K562 (cell line): ENCODE data around the gene HYPK. TPM values are rescaled to one million over a fixed set of nuclear protein-coding genes. Genes with fewer than 3 reads are reported as not detected.

Source experiments
- ATAC-seq: fragments of 200-7000 bp; cut with Tn5 transposase; 3 replicates; pipeline ENCODE4 v1.9.1; 2020; ENCODE audit warnings: moderate library complexity
- BruUV-seq: library from RNA; stranded (reverse); fragments of 400-500 nt; replicated peaks from 2 replicates; lab custom pipeline; 2021; lab: Mats Ljungman, UMichigan
- CTCF ChIA-PET: fragments of 300-600 bp; formaldehyde crosslinking; extraction: SDS; loops from one replicate; lab custom pipeline; 2021; ENCODE audit warnings: low intra/inter-chr PET ratio; lab: Yijun Ruan, JAX
- POLR2A ChIA-PET: fragments of 300-600, 350-650 bp; sonication (Branson Sonifier 250); formaldehyde crosslinking; extraction: SDS; loops from one replicate; lab custom pipeline; 2021; ENCODE audit warnings: antibody characterized with exemption, inconsistent platforms; lab: Yijun Ruan, JAX
- DNase-seq, 4 experiments: peaks; one replicate each; pipeline versions ENCODE4 v3.0.0 to v3.0.0-alpha.2; 2011 to 2018; ENCODE audit warnings: low spot score in 3 of 4, mixed read lengths in 3 of 4; ENCODE audit errors: extremely low read depth in 1 of 4
- FAIRE-seq: peaks from 2 replicates; lab custom pipeline; 2011; peaks lifted over from hg19 to GRCh38; lab: Jason Lieb, UNC
- H2AFZ ChIP-seq: 2 replicates; pipeline ENCODE4 v1.6.0; 2011; ENCODE audit warnings: low read depth, low read length, control low read depth, inconsistent platforms
- H3K27ac ChIP-seq: fragments of 200-600 bp; 3 replicates; pipeline ENCODE4 v1.8.0; 2011; ENCODE audit warnings: low read depth, mild to moderate bottlenecking, control low read depth, inconsistent platforms, low read length, moderate library complexity, mixed read lengths; ENCODE audit errors: extremely low read depth
- H3K27me3 ChIP-seq, 2 experiments: fragments of 300-600 bp in 1 of 2; 2 replicates in 1 of 2; 3 replicates in 1 of 2; pipeline versions ENCODE4 v1.6.0 to v1.8.0; 2011; ENCODE audit warnings: inconsistent platforms in 2 of 2, low read length in 2 of 2, mild to moderate bottlenecking in 1 of 2, mixed read lengths in 1 of 2, moderate library complexity in 1 of 2; ENCODE audit not compliant: control insufficient read depth in 2 of 2, insufficient read depth in 2 of 2
- H3K36me3 ChIP-seq: fragments of 300-600 bp; 3 replicates; pipeline ENCODE4 v1.8.0; 2011; ENCODE audit warnings: mild to moderate bottlenecking, low read length, inconsistent platforms; ENCODE audit not compliant: control insufficient read depth, insufficient read depth
- H3K4me1 ChIP-seq, 2 experiments: fragments of 200-600 bp in 1 of 2; replicated peaks in 1 of 2; 2 replicates in 1 of 2; 3 replicates in 1 of 2; pipeline versions ENCODE4 v1.5.1 to v1.8.0; 2011; ENCODE audit warnings: inconsistent platforms in 2 of 2, low read length in 2 of 2, mild to moderate bottlenecking in 1 of 2, mixed read lengths in 1 of 2, moderate library complexity in 1 of 2; ENCODE audit not compliant: control insufficient read depth in 2 of 2, insufficient read depth in 2 of 2
- H3K4me2 ChIP-seq: 2 replicates; pipeline ENCODE4 v1.6.1; 2011; ENCODE audit warnings: low read length, control low read depth, inconsistent platforms, mixed read lengths; ENCODE audit not compliant: insufficient read depth
- H3K4me3 ChIP-seq: fragments of 200-600 bp; sonication (generic), shearing (Covaris generic); 2 replicates; pipeline ENCODE4 v1.5.1; 2016; ENCODE audit warnings: control low read depth, inconsistent platforms
- H3K79me2 ChIP-seq: fragments of 200-600 bp; 3 replicates; pipeline ENCODE4 v1.8.0; 2011; ENCODE audit warnings: low read length, inconsistent platforms; ENCODE audit not compliant: control insufficient read depth, insufficient read depth
- H3K9ac ChIP-seq, 2 experiments: 2 replicates each; pipeline versions ENCODE4 v1.6.0 to v1.6.1; 2011; ENCODE audit warnings: low read depth in 2 of 2, low read length in 2 of 2, control low read depth in 1 of 2, inconsistent platforms in 1 of 2, mild to moderate bottlenecking in 1 of 2, mixed read lengths in 1 of 2; ENCODE audit not compliant: insufficient read depth in 1 of 2
- H3K9me1 ChIP-seq: one replicate; pipeline ENCODE4 v1.6.0; 2011; ENCODE audit warnings: inconsistent platforms, mild to moderate bottlenecking, low read length, moderate library complexity; ENCODE audit not compliant: control insufficient read depth, insufficient read depth
- H3K9me3 ChIP-seq: replicated peaks from 2 replicates; pipeline ENCODE4 v1.5.1; 2011; ENCODE audit warnings: low read depth, low read length, inconsistent platforms; ENCODE audit not compliant: control insufficient read depth, insufficient read depth
- H4K20me1 ChIP-seq: replicated peaks from 2 replicates; pipeline ENCODE4 v1.6.1; 2011; ENCODE audit warnings: low read length, inconsistent platforms, mixed read lengths; ENCODE audit not compliant: control insufficient read depth, insufficient read depth
- CTCF ChIP-seq, 3 experiments: IDR thresholded peaks in 2 of 3; conservative IDR thresholded peaks in 1 of 3; 2 replicates each; pipeline ENCODE4 v1.5.1; 2011 to 2012; ENCODE audit warnings: low read length in 3 of 3, mild to moderate bottlenecking in 3 of 3, control low read depth in 2 of 3, improper control_type of control experiment in 1 of 3, inconsistent platforms in 1 of 3, low read depth in 1 of 3, mixed read lengths in 1 of 3, moderate library complexity in 1 of 3; ENCODE audit not compliant: insufficient read depth in 2 of 3
- FOXA3 ChIP-seq, 2 experiments: fragments of 450-650 bp in 1 of 2; sonication (generic) in 1 of 2; formaldehyde crosslinking; IDR thresholded peaks in 1 of 2; conservative IDR thresholded peaks in 1 of 2; 2 replicates each; pipeline versions ENCODE4 v1.4.0 to v1.8.0; 2020 to 2022; ENCODE audit warnings: mild to moderate bottlenecking in 2 of 2, missing genetic modification reagents in 1 of 2
- FOXK2 ChIP-seq, 2 experiments: fragments of 450-650 bp; IDR thresholded peaks in 1 of 2; conservative IDR thresholded peaks in 1 of 2; 2 replicates each; pipeline ENCODE4 v1.6.1; 2016; ENCODE audit warnings: low read depth in 2 of 2, mild to moderate bottlenecking in 1 of 2
- JUND ChIP-seq, 2 experiments: IDR thresholded peaks; 2 replicates in 1 of 2; 3 replicates in 1 of 2; pipeline ENCODE4 v1.6.1; 2011; ENCODE audit warnings: borderline replicate concordance in 2 of 2, low read depth in 2 of 2, low read length in 2 of 2, improper control_type of control experiment in 1 of 2, missing biosample characterization in 1 of 2, missing genetic modification characterization in 1 of 2, missing genetic modification reagents in 1 of 2
- OTX1 ChIP-seq: fragments of 450-650 bp; formaldehyde crosslinking; IDR thresholded peaks from 2 replicates; pipeline ENCODE4 v1.4.0; 2022; ENCODE audit warnings: mild to moderate bottlenecking
- POLR2H ChIP-seq: IDR thresholded peaks from 2 replicates; pipeline ENCODE4 v1.6.1; 2016; ENCODE audit warnings: missing genetic modification characterization, low read depth, mild to moderate bottlenecking, control low read depth, missing compliant biosample characterization, moderate library complexity
- RAD21 ChIP-seq, 2 experiments: fragments of 250-450 bp in 1 of 2; fragments of 450-650 bp in 1 of 2; sonication (Bioruptor Pico) in 1 of 2; formaldehyde crosslinking in 1 of 2; IDR thresholded peaks in 1 of 2; conservative IDR thresholded peaks in 1 of 2; 2 replicates each; pipeline versions ENCODE4 v1.4.0 to v1.8.0; 2020 to 2022; ENCODE audit warnings: mild to moderate bottlenecking in 2 of 2, moderate library complexity in 1 of 2
- SMC3 ChIP-seq: conservative IDR thresholded peaks from 2 replicates; pipeline ENCODE4 v1.6.1; 2011; ENCODE audit warnings: low read depth, low read length, improper control_type of control experiment; ENCODE audit not compliant: insufficient read depth
- SRSF3 ChIP-seq: fragments of 200-400 bp; formaldehyde crosslinking; IDR thresholded peaks from 2 replicates; pipeline ENCODE4 v1.6.1; 2016; ENCODE audit warnings: mild to moderate bottlenecking, low read length, moderate library complexity; ENCODE audit not compliant: insufficient read depth
- ZBTB17 ChIP-seq: fragments of 450-650 bp; formaldehyde crosslinking; IDR thresholded peaks from 2 replicates; pipeline ENCODE4 v1.4.0; 2020; ENCODE audit warnings: mild to moderate bottlenecking
- ZNF384 ChIP-seq: IDR thresholded peaks from 2 replicates; pipeline ENCODE4 v1.6.1; 2012; ENCODE audit warnings: low read depth, low read length, improper control_type of control experiment
- ZZZ3 ChIP-seq: fragments of 450-650 bp; IDR thresholded peaks from 2 replicates; pipeline ENCODE4 v1.6.1; 2016; ENCODE audit warnings: antibody characterized with exemption, mild to moderate bottlenecking, moderate library complexity
- WGBS: fragments of 100-300 bp; shearing (Covaris generic); methylation state at CpG from one replicate; pipeline ENCODE4 v1.1.6; 2016; ENCODE audit warnings: low coverage, mixed read lengths; ENCODE audit not compliant: insufficient coverage; ENCODE audit errors: missing lambda C conversion rate; 5-methylcytosine and 5-hydroxymethylcytosine counted together
- in situ Hi-C: fragments of 300-500 bp; cut with MboI; formaldehyde crosslinking; loops from 4 replicates; pipeline ENCODE4 v1.15.0; 2018; ENCODE audit warnings: inconsistent platforms, mixed read lengths
- intact Hi-C: fragments of 100-400 bp; cut with micrococcal nuclease; formaldehyde crosslinking; loops from 2 replicates; pipeline ENCODE4 v1.14.2; 2022
- polyA plus RNA-seq, 8 experiments: library from polyadenylated mRNA; depleted of rRNA in 4 of 8; stranded (reverse) in 5 of 8; unstranded in 3 of 8; fragments of >200 nt; fragmentation: Nextera tagmentation in 2 of 8; fragmentation: Illumina TruSeq in 1 of 8; extraction: Ambion mirVana in 2 of 8; extraction: Trizol in 1 of 8; gene quantifications; 2 replicates each; pipeline versions ENCODE4 v1.2.1 to v1.2.3, GENCODE V29; 2011 to 2014; ENCODE audit warnings: inconsistent platforms in 1 of 8, missing spikeins in 1 of 8
- total RNA-seq, 7 experiments: library from RNA; depleted of rRNA in 6 of 7; stranded (reverse); fragments of >200 nt in 6 of 7; fragmentation: Illumina TruSeq in 2 of 7; extraction: Trizol in 2 of 7; gene quantifications; 2 replicates each; pipeline versions ENCODE4 v1.2.1 to v1.2.3, GENCODE V29; 2011 to 2021; ENCODE audit warnings: low replicate concordance in 1 of 7
- TF ChIP-seq, protein P1 (sequence below): IDR thresholded peaks from 2 replicates; pipeline ENCODE4 v1.6.1; 2011; ENCODE audit warnings: borderline replicate concordance, low read depth, mild to moderate bottlenecking, moderate library complexity, low read length; ENCODE audit not compliant: insufficient read depth, poor library complexity, severe bottlenecking

HYPK gene
- total and polyA plus RNA-seq, 9 of the 15 experiments (the other 6 are each of a cell fraction or from before 2014, with no cell fraction given), result 7.2 to 28.0 (median 21.1) TPM

DNA sequence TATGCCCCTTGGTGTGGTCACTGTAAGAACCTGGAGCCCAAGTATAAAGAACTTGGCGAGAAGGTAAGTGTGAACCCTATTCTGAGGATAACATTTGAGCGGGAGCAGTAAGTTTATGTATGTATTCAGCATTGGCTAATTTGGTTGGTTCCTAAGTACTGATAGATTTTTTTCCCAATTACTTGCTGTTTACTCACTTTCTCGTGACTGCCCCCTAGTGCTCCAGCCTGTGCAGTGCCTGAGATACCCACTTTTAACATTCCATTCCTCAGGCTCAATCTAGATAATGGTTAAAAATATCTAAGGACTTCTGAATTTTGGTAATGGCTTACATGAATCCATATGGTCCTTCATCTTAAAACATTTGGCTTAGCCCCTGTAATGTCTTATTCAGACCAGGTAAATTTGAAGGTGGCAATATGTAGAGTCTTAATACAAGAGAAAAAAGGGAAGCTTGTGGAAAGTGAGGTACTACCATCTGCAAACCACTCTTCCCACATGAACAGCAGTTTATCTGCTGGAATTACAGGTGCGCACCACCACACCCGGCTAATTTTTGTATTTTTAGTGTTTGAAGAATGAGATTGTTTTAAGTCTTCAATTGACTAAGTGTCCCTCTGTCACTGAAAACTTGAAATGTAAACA is 30.7 kb upstream of the HYPK start:
- in situ Hi-C loops, result no loop called here
- no peaks in the 10 kb centered on the region; the same call in 1 of the 2 replicates for H4K20me1 ChIP-seq
- intact Hi-C loops, result loop anchor here (5.0 kb wide), 1 partner anchor 327 kb away; no protein-coding TSS in a partner anchor
- H2AFZ ChIP-seq, result no peak overlapping the region
- H3K4me3 ChIP-seq, result no peak overlapping the region
- ChIA-PET CTCF (interaction anchor here (2.2 kb wide), 1 partner anchor 423 kb away, joined by 10 read pairs; no protein-coding TSS in a partner anchor), POLR2A (no interaction called here)
- DNase-seq (peak; percentile 56 to 77 (median 62)), ATAC-seq (peak; percentile 86), FAIRE-seq (peak; percentile 72)
- H3K79me2 ChIP-seq, result no peaks in the 10 kb centered on the region
- BruUV-seq, result no TSS peak
- no peak overlapping the region for H3K9ac ChIP-seq
- H3K4me2 ChIP-seq, result no peak overlapping the region
- no peaks in the 10 kb centered on the region for H3K27me3 ChIP-seq
- no peaks in the 10 kb centered on the region for H3K9me1 ChIP-seq
- no peaks in the 10 kb centered on the region for H3K9me3 ChIP-seq
- H3K4me1 ChIP-seq, result peaks cover 0 to 2% of the 10 kb centered on the region in 2 experiments; a peak in 2 of 5 replicates
- peaks cover 92% of the 10 kb centered on the region for H3K36me3 ChIP-seq
- H3K27ac ChIP-seq, result no peak overlapping the region
- 59% methylated on average over 5 of the region's 5 CpGs for WGBS
- TF ChIP-seq POLR2H (tag), result peak; percentile 21; the same call in 1 of the 2 replicates
- peak; percentile 62 to 80; a peak in 3 of 4 replicates for TF ChIP-seq FOXA3 (CRISPR knock-in tag; conservative IDR thresholded peaks at IDR 0.05 in 1 of 2, IDR thresholded peaks at IDR 0.05 in 1 of 2)
- TF ChIP-seq, protein P1, sequence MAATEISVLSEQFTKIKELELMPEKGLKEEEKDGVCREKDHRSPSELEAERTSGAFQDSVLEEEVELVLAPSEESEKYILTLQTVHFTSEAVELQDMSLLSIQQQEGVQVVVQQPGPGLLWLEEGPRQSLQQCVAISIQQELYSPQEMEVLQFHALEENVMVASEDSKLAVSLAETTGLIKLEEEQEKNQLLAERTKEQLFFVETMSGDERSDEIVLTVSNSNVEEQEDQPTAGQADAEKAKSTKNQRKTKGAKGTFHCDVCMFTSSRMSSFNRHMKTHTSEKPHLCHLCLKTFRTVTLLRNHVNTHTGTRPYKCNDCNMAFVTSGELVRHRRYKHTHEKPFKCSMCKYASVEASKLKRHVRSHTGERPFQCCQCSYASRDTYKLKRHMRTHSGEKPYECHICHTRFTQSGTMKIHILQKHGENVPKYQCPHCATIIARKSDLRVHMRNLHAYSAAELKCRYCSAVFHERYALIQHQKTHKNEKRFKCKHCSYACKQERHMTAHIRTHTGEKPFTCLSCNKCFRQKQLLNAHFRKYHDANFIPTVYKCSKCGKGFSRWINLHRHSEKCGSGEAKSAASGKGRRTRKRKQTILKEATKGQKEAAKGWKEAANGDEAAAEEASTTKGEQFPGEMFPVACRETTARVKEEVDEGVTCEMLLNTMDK, result peak; percentile 53
- peak; percentile 61 for TF ChIP-seq ZNF384
- TF ChIP-seq ZBTB17, result no peak
- TF ChIP-seq SMC3, result 0 out of 2 replicates have a peak, but pooled peaks have one; percentile 28
- TF ChIP-seq JUND (IDR thresholded peaks at IDR 0.05; ENCODE audit: borderline replicate concordance, low read depth, low read length), result peak; percentile 18; the same call in 1 of the 2 replicates
- TF ChIP-seq JUND (tag; IDR thresholded peaks at IDR 0.05; ENCODE audit: borderline replicate concordance, low read depth, low read length), result no peak
- TF ChIP-seq FOXK2 (conservative IDR thresholded peaks at IDR 0.05 in 1 of 2, IDR thresholded peaks at IDR 0.05 in 1 of 2; ENCODE audit: low read depth in 2 of 2), result peak; percentile 18 to 60; a peak in 2 of 4 replicates
- peak; percentile 57 to 86 (median 77) for TF ChIP-seq CTCF (IDR thresholded peaks at IDR 0.05 in 2 of 3, conservative IDR thresholded peaks at IDR 0.05 in 1 of 3; ENCODE audit: insufficient read depth in 2 of 3, low read depth in 1 of 3, low read length in 3 of 3)
- TF ChIP-seq RAD21 (CRISPR knock-in tag; conservative IDR thresholded peaks at IDR 0.05 in 1 of 2, IDR thresholded peaks at IDR 0.05 in 1 of 2), result peak in 1 of 2 experiments; percentile 53; a peak in 2 of 4 replicates
- peak; percentile 55; the same call in 1 of the 2 replicates for TF ChIP-seq ZZZ3
- no peak for TF ChIP-seq OTX1
- no peak for TF ChIP-seq SRSF3
